NCI-H146 treated with DMSO at 0.1 percent for 48 hours (cell line): Measurements from ENCODE around the gene OR8D1.
"Not testable (repeated sequence)": the region's sequence is repeated elsewhere in the genome, so short reads cannot be mapped to it uniquely, and the experiment has no call there.

Experiments
- DNase-seq: peaks from one replicate; lab custom pipeline; 2025; ENCODE audit not compliant: unreplicated experiment; lab: John Stamatoyannopoulos, UW

Gene OR8D1

GRCh38 chr11:124294687-124295086 is 19.1 kb downstream of the OR8D1 start:
- no peak for DNase-seq

- no peak for DNase-seq
Observed at GRCh38 chr11:124285610-124286344, 28.0 kb downstream of the OR8D1 start.

GRCh38 chr11:124278261-124278660 is 35.5 kb downstream of the OR8D1 start:
- no peak for DNase-seq

GRCh38 chr11:124277804-124278203 is 35.9 kb downstream of the OR8D1 start:
- no peak for DNase-seq

GRCh38 chr11:124277207-124277606 is 36.5 kb downstream of the OR8D1 start:
- DNase-seq, result no peak

GRCh38 chr11:124276081-124276480 is 37.7 kb downstream of the OR8D1 start:
- no peak for DNase-seq

- no peak for DNase-seq
Observed at GRCh38 chr11:124274000-124274399, 39.7 kb downstream of the OR8D1 start.

GRCh38 chr11:124270886-124271285 is 42.9 kb downstream of the OR8D1 start:
- DNase-seq, result not testable (repeated sequence)

GRCh38 chr11:124265041-124265440 is 48.7 kb downstream of the OR8D1 start:
- not testable (repeated sequence) for DNase-seq

GRCh38 chr11:124256076-124256475 is 57.7 kb downstream of the OR8D1 start, which contains the start of gene OR8G5:
Gene OR8G5, plus strand, starts transcription at chr11:124256376. Its CDS starts 8,556 bp downstream, at chr11:124264932.
- DNase-seq, result no peak
